DOHH2 (cell line): ENCODE measurements around the gene CHRM1.

ENCODE experiments used
- H3F3A ChIP-seq: fragments of 200-600 bp; sonication (generic), shearing (Covaris generic); 2 replicates; pipeline ENCODE4 v1.6.0; 2016; ENCODE audit warnings: antibody characterized with exemption, mild to moderate bottlenecking; ENCODE audit not compliant: control insufficient read depth, insufficient read depth
- H3K27ac ChIP-seq: fragments of 200-600 bp; sonication (generic); 2 replicates; pipeline ENCODE4 v1.5.1; 2014; ENCODE audit warnings: low read depth, mild to moderate bottlenecking, low read length, moderate library complexity
- H3K27me3 ChIP-seq: fragments of 200-600 bp; sonication (generic); 2 replicates; pipeline ENCODE4 v1.6.1; 2014; ENCODE audit warnings: mild to moderate bottlenecking, low read length, mixed read lengths; ENCODE audit not compliant: control insufficient read depth
- H3K36me3 ChIP-seq: fragments of 200-600 bp; sonication (generic); 2 replicates; pipeline ENCODE4 v1.6.1; 2014; ENCODE audit warnings: mild to moderate bottlenecking, low read length, moderate library complexity, mixed read lengths; ENCODE audit not compliant: control insufficient read depth
- H3K4me1 ChIP-seq: fragments of 200-600 bp; sonication (generic); 2 replicates; pipeline ENCODE4 v1.6.1; 2014; ENCODE audit warnings: mild to moderate bottlenecking, low read length, mixed read lengths; ENCODE audit not compliant: control insufficient read depth
- H3K4me2 ChIP-seq: fragments of 200-600 bp; sonication (generic); 2 replicates; pipeline ENCODE4 v1.6.0; 2014; ENCODE audit warnings: mild to moderate bottlenecking, low read length, moderate library complexity
- H3K4me3 ChIP-seq: fragments of 200-600 bp; sonication (generic); 2 replicates; pipeline ENCODE4 v1.5.1; 2014; ENCODE audit warnings: mild to moderate bottlenecking, low read length, mixed read lengths
- H3K79me2 ChIP-seq: fragments of 200-600 bp; sonication (generic); 2 replicates; pipeline ENCODE4 v1.6.1; 2014; ENCODE audit warnings: mild to moderate bottlenecking, low read length, mixed read lengths; ENCODE audit not compliant: control insufficient read depth
- H3K9me2 ChIP-seq: fragments of 200-600 bp; sonication (generic); replicated peaks from 2 replicates; pipeline ENCODE4 v1.6.1; 2014; ENCODE audit warnings: mild to moderate bottlenecking, low read length, mixed read lengths; ENCODE audit not compliant: control insufficient read depth
- H3K9me3 ChIP-seq: fragments of 200-600 bp; sonication (generic); 2 replicates; pipeline ENCODE4 v1.6.1; 2014; ENCODE audit warnings: antibody characterized with exemption, low read length, mixed read lengths; ENCODE audit not compliant: control insufficient read depth, insufficient read depth
- H4K20me1 ChIP-seq: fragments of 200-600 bp; sonication (generic); 2 replicates; pipeline ENCODE4 v1.6.0; 2014; ENCODE audit warnings: low read depth, mild to moderate bottlenecking, antibody characterized with exemption, low read length, moderate library complexity; ENCODE audit not compliant: control insufficient read depth, insufficient read depth
- CTCF ChIP-seq: fragments of 200-600 bp; sonication (generic); IDR thresholded peaks from one replicate; pipeline ENCODE4 v1.5.1; 2014; ENCODE audit warnings: antibody characterized with exemption, mild to moderate bottlenecking, low read depth, low read length; ENCODE audit not compliant: poor library complexity, severe bottlenecking
- EZH2phosphoT487 ChIP-seq: fragments of 200-600 bp; sonication (generic); IDR thresholded peaks from 2 replicates; pipeline ENCODE4 v1.6.1; 2017; ENCODE audit warnings: borderline replicate concordance, mild to moderate bottlenecking, antibody characterized with exemption, low read length, moderate library complexity, mixed read lengths

CHRM1 gene

DNA sequence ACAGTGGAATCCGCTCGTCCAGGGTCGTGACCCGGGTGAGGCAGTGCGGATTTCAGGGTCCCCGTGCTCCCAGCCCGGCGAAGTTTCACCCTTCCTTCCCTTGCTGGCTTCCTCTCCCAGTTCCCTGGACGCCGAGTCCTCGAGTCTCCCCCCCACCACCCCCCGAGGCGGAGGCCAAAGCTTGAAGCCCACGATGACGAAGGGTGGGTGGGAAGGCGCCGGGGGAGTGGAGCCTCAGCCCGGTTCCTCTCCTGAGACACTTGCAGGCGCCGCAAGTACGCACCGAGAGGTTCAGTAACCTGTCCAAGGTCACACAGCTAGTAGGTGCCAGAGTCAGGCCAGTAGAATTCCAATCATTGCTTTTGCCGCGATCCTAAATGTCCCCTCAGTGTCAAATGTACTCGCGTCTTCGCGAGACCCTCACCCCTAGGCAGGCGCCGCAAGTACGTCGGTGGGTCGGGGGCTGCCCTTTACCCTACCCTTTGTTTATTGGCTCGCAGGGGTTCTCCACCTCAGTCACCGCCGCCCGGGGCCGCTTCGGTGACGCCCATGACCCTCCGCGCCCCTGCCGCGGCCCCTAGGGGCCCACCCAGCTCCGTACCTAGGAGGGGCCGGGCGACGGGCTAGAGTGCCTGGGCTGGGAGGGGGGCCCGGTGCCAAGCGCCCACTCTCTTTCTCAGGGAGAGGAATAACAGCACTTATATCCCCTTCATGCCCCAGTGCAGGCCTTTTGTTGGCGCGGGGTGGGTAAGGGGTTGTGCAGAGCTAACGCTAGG, 5.7 kb upstream of the CHRM1 start:
- Histone ChIP-seq H4K20me1 (no peaks in the 10 kb centered on the region), H3K36me3 (no peaks in the 10 kb centered on the region), H3K27me3 (peaks cover 57% of the 10 kb centered on the region), H3K4me1 (peaks cover 13% of the 10 kb centered on the region), H3F3A (no peaks in the 10 kb centered on the region), H3K9me3 (no peaks in the 10 kb centered on the region), H3K4me3 (no peak overlapping the region), H3K79me2 (no peaks in the 10 kb centered on the region), H3K4me2 (no peak overlapping the region), H3K9me2 (no peaks in the 10 kb centered on the region), H3K27ac (no peak overlapping the region)
- no peak for TF ChIP-seq CTCF
- no peak for TF ChIP-seq EZH2phosphoT487

DNA sequence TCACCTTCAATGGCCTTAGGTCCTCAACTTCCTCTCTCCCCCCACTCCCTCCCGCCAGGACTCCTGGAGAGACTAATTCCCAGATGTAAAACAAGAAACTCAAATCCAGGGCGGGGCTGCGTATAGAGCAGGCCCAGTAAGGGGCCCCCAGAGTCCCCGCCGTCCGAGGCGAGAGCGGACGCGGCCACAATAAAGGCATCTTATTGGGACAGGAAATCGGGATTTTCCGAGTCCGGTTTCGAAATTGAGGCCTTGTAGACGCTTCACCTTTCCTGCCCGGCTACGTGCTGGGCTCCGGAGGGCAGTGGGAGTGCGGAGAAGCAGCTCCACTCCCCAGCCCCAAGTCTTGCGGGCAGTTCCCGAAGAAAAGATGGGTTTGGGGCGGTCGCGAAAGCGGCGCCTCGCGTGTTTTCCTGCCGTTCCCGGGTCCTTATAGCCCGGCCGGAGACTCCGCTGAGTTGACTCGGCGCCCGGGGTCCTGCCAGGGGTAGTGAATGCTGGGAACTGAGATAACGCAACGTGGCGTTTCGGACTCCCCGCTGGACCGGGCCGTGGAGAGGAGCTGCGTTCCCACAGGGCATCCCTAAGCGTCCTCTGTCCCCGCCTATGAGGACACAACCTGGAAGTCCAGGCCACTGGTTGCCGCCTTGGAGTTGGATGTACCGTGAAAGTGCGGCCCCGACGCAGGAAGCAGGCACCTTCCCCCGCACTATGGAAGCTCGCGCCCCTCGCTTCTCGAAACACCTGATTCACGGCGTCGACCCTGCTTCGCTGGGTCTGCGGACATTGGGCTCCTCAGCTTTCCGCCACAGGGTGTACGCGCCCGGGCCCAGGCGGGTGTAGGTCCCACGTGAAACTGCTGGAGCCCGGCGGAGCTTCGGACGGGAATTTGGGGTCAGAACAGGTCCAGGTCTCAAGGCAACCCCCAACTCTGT, 4.8 kb upstream of the CHRM1 start:
- Histone ChIP-seq H3K4me3 (no peak overlapping the region), H3K4me2 (no peak overlapping the region), H3K36me3 (no peaks in the 10 kb centered on the region), H3F3A (no peaks in the 10 kb centered on the region), H3K27ac (no peak overlapping the region), H3K4me1 (peaks cover 13% of the 10 kb centered on the region), H3K9me2 (no peaks in the 10 kb centered on the region), H4K20me1 (no peaks in the 10 kb centered on the region), H3K9me3 (no peaks in the 10 kb centered on the region), H3K27me3 (peaks cover 55% of the 10 kb centered on the region), H3K79me2 (no peaks in the 10 kb centered on the region)
- TF ChIP-seq EZH2phosphoT487 (0 out of 2 replicates have a peak, but pooled peaks have one; percentile 16), CTCF (no peak)

DNA sequence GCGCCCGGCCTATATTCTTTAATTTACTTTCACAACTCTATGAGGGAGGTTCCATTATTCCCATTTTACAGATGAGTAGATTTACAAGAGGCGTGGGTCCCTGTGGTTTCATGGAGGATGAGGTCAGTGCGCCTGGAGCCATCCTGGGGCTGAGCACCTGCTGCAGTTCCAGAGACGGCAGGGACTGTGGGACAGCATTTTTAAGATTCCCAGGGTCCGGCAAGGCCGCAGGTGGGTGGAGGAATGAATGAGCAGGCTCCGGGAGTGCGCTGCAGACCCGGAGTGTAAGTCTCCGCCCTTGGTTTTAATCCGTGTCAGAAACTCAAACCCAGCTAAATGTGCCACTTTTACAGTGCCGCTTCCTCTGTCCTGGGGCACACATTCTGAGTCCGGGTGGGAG, 4.1 kb upstream of the CHRM1 start:
- H3K9me3 ChIP-seq, result no peaks in the 10 kb centered on the region
- H3K4me3 ChIP-seq, result no peak overlapping the region
- no peaks in the 10 kb centered on the region for H3K36me3 ChIP-seq
- H3K9me2 ChIP-seq, result no peaks in the 10 kb centered on the region
- peaks cover 13% of the 10 kb centered on the region for H3K4me1 ChIP-seq
- H4K20me1 ChIP-seq, result no peaks in the 10 kb centered on the region
- no peak overlapping the region for H3K4me2 ChIP-seq
- peaks cover 55% of the 10 kb centered on the region for H3K27me3 ChIP-seq
- H3K79me2 ChIP-seq, result no peaks in the 10 kb centered on the region
- H3K27ac ChIP-seq, result no peak overlapping the region
- TF ChIP-seq CTCF, result no peak
- H3F3A ChIP-seq, result no peaks in the 10 kb centered on the region
